GM21360 (cell line): ENCODE measurements around the gene VSIG10L2.
"Not testable (repeated sequence)": the region's sequence is repeated elsewhere in the genome, so short reads cannot be mapped to it uniquely, and the experiment has no call there.

Experiments
- ATAC-seq: cut with Tn5 transposase; IDR thresholded peaks from one replicate; pipeline ENCODE4 v1.9.1; 2021; ENCODE audit warnings: mild to moderate bottlenecking, moderate library complexity; ENCODE audit not compliant: unreplicated experiment

The VSIG10L2 gene

GRCh38 chr11:125945797-125946520 lies at the start of gene VSIG10L2:
Gene VSIG10L2 (plus strand): TSS chr11:125946044. CDS start chr11:125946056, 12 bp downstream.
- no peak for ATAC-seq

GRCh38 chr11:125901872-125902271 lies 44.0 kb upstream of the VSIG10L2 start:
- no peak for ATAC-seq

- no peak for ATAC-seq
Observed at GRCh38 chr11:125902277-125902926, 43.4 kb upstream of the VSIG10L2 start.

- ATAC-seq = peak; percentile 96
Observed at GRCh38 chr11:125902927-125903710, 42.7 kb upstream of the VSIG10L2 start, which contains the start of gene PUS3. Gene PUS3 (minus strand): TSS chr11:125903206. CDS start chr11:125896284, 6,922 bp downstream.

- no peak for ATAC-seq
Observed at GRCh38 chr11:125903711-125904659, 41.9 kb upstream of the VSIG10L2 start, which contains the start of gene DDX25. Gene DDX25 (plus strand): TSS chr11:125904508. CDS start chr11:125904518, 10 bp downstream.

GRCh38 chr11:125904678-125905077 lies 41.2 kb upstream of the VSIG10L2 start:
- ATAC-seq = no peak

GRCh38 chr11:125910226-125910849 lies 35.5 kb upstream of the VSIG10L2 start:
- ATAC-seq = no peak

- not testable (repeated sequence) for ATAC-seq
Observed at GRCh38 chr11:125914601-125915000, 31.2 kb upstream of the VSIG10L2 start.

GRCh38 chr11:125916683-125917347 lies 29.0 kb upstream of the VSIG10L2 start:
- no peak for ATAC-seq

- ATAC-seq = no peak
Observed at GRCh38 chr11:125918140-125918840, 27.6 kb upstream of the VSIG10L2 start.

GRCh38 chr11:125921042-125921441 lies 24.8 kb upstream of the VSIG10L2 start:
- no peak for ATAC-seq

GRCh38 chr11:125922156-125922555 lies 23.7 kb upstream of the VSIG10L2 start:
- no peak for ATAC-seq

- ATAC-seq = peak; percentile 52
Observed at GRCh38 chr11:125923012-125923579, 22.7 kb upstream of the VSIG10L2 start.

- ATAC-seq = no peak
Observed at GRCh38 chr11:125923633-125924032, 22.2 kb upstream of the VSIG10L2 start.

- ATAC-seq = no peak
Observed at GRCh38 chr11:125924384-125925007, 21.3 kb upstream of the VSIG10L2 start.

GRCh38 chr11:125925247-125925740 lies 20.6 kb upstream of the VSIG10L2 start:
- ATAC-seq = no peak

- ATAC-seq = no peak
Observed at GRCh38 chr11:125925804-125926203, 20.0 kb upstream of the VSIG10L2 start.

GRCh38 chr11:125926682-125927081 lies 19.2 kb upstream of the VSIG10L2 start:
- ATAC-seq = no peak
